NCI-H1694 treated with DMSO at 0.1 percent for 48 hours (cell line): Measurements from ENCODE around the gene THBS4.
"Not testable (repeated sequence)": the region's sequence is repeated elsewhere in the genome, so short reads cannot be mapped to it uniquely, and the experiment has no call there.

Source experiments
- DNase-seq: peaks from one replicate; lab custom pipeline; 2025; lab: John Stamatoyannopoulos, UW

The THBS4 gene

DNA sequence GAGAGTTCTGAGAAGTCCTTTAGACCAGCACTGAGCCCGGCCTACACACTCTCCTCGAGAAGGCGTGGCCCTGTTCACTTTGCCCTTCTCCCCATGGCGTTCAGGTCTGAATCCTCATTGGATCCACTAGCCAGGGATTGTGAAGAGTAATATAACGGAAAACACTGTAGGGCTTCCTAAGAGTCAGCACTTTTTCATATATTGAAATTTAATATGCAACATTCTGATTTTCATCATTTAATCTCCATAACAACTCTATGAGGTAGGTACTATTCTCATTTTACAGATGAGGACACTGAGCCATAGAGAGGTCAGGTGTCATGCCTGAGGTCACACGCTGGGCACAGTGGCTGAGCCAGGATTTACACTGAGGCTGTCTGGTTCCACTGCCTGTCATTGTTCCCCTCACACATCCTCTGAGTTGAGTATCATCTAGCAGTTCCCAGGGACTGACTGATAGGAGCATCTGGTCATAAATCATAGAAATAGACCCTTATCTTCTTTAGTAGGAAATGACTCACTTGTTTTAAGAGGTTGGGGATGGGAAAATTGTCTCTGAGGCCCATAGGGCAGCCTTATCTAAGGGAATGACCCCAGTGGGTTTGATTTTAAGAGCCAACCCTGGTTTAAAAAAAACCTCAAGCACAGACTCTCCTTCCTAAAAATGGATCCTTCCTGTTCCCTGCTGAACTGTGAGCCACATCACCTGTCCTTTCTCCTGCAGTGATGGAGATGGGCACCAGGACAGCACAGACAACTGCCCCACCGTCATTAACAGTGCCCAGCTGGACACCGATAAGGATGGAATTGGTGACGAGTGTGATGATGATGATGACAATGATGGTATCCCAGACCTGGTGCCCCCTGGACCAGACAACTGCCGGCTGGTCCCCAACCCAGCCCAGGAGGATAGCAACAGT is 41.2 kb downstream of the THBS4 start:
- no peak for DNase-seq

DNA sequence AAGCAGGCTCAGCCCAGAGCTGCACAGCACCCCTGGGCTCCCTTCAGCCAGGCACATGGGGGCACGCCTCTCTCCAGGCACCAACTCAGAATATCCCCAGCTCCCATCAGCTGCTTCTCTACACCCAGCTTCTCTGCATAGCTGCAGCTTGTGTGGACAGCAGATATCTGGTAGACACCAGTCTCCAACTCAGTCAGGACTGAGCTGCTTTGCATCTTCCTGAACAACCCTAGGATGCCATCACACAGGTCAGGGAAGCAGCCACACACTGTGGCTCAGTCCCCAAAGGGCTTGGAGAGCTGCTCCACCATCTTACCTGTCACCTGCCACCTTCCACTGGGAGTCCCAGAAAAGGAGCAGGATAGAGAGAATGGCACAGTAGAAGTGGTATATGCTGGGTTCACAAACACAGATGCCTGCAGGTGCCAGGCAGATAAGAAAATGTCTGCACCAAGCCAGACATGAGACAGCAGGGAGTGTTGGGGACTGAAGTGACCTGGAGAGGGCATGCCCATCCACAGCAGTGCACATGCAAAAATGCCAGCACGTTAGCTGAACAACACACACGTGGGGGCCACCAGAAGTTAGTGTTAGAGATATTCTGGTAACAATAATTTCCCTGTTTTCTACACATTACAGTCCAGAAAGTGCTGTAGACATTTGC is 42.0 kb downstream of the THBS4 start:
- no peak for DNase-seq

DNA sequence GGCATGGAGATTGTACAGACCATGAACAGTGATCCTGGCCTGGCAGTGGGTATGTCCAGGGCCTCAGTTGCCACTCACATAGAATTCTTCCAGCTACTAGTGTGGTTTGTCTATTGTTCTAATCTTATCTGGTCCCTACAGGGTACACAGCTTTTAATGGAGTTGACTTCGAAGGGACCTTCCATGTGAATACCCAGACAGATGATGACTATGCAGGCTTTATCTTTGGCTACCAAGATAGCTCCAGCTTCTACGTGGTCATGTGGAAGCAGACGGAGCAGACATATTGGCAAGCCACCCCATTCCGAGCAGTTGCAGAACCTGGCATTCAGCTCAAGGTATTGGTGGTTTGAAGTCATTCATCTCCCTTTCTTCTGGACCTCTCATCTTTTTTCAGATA is 43.8 kb downstream of the THBS4 start:
- DNase-seq = no peak

DNA sequence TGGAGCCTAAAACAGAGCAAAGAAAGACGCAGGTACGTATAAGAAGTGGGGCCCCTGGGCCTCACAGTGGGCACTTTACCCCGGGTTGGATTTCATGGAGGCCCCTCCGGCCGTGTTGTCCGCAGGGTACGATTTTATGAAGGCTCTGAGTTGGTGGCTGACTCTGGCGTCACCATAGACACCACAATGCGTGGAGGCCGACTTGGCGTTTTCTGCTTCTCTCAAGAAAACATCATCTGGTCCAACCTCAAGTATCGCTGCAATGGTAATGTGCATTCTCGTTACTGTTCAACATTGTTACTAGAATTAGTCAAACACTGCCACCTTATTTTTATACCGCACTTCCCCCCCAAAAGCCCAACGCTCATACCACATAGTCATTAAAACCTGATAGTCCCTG is 47.1 kb downstream of the THBS4 start:
- DNase-seq = no peak

DNA sequence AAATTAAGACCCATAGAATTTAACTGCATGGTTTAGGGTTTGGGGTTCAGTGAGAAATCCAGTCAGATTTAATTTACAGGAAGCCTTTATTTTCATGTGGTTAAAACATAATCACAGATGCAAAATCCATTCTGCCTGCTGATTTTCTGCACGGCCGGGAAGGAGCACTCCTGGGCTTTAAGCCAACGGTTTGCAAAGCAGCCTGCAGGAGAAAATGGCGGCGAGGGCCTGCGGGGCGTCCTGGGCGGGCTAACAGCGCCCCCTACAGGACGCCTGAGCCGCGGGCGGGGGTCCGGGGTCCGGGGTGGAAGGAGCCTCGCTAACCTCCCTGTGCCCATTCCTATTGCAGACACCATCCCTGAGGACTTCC is 47.6 kb downstream of the THBS4 start:
- DNase-seq = peak; percentile 80

DNA sequence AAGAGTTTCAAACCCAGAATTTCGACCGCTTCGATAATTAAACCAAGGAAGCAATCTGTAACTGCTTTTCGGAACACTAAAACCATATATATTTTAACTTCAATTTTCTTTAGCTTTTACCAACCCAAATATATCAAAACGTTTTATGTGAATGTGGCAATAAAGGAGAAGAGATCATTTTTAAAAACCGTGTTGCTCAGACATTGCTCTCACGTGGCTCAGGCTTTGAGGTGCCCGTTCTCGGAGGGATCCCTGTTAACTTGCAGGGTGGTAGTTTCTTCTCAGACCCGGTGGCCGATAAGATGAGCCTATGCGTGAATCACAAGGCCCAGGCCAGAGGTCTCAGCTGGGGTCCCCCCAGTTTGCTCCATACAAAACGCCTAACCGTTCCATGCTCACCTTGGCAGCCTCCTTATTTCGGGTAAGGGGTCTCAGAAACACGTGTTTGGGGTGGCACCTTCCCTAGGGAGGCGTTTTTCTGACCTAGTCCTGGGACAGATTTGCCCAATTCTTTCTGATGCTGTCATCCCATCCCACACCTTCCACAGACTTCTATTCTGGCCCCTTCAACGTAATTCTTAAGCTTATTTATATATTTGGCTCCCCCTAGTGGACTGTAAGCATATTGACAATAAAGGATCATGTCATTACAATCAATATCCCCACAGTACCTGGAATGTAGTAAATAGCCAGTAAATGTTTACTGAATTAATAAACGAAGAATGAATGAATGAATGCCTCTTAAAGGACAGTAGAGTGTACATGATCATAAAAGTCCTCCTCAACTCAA is 48.1 kb downstream of the THBS4 start:
- DNase-seq = peak; percentile 74

DNA sequence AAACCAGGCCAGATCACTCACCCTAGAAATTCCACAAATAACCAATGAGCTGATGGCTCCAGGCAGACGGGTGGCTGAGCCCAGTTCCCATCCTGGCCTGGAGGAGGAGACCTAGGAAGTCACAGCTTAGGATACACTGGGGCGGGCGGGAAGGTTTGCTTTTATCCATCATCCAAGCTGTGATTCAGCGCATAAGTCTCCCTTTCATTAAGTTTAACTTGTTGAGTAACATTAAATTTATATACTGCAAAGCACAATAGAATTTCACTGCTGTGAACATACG is 55.7 kb downstream of the THBS4 start:
- DNase-seq = no peak

DNA sequence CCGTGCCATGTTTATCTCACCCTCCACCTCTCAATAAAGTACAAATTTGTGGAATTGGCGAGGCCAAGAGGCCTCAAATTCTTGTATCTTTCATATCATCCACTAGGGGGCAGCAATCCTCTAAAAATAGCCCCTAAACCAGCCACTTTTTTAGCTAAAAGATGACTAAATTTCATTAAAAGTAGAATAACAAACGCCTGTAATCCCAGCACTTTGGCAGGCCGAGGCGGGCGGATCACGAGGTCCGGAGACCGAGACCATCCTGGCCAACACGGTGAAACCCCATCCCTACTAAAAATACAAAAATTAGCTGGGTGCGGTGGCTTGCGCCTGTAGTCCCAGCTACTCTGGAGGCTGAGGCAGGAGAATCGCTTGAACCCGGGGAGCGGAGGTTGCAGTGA is 56.6 kb downstream of the THBS4 start:
- peak; percentile 84 for DNase-seq

DNA sequence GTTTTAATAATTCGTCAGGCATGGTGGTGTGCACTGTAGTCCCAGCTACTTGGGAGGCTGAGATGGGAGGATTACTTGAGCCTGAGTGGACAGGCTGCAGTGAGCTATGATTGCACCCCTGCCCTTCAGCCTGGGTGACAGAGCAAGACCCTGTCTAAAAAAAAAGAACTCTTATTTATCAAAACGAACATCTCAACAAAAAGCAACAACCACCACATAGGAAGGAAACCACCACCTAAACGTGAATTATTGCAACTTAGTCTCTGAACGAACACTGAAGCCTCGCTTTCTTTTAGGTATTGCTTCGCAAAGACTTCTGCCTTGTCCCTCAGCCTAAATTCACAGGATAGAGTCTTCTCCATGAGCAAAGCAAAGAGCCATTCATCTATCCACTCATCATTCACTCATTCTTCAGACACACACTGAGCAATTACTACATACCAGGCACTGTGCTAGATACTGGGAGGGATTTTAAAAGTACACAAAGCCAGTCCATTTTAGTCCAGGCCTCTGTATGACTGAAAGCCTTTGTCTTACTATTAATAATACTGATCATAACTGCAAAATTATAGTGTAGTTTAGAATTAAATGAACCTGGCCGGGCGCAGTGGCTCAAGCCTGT is 57.4 kb downstream of the THBS4 start:
- DNase-seq = no peak

DNA sequence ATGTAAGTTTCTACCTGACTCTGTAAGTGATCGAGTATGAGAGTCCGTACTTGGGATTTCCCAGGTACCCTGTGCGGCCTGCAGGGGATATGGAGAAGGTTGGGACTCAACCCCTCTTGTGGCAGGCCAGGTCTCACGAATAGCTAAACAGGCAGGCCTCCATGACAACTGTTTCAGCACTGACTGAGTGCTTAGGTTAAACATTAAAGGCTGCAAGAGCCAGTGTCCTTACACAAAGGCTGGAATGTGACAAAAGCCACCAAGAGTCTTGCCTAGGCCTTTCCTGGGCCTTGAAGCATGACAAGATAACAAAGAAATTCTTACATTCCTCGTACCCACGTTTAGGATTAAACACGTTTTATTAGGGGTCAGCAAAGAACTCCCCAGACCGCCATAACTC is 58.6 kb downstream of the THBS4 start:
- no peak for DNase-seq

DNA sequence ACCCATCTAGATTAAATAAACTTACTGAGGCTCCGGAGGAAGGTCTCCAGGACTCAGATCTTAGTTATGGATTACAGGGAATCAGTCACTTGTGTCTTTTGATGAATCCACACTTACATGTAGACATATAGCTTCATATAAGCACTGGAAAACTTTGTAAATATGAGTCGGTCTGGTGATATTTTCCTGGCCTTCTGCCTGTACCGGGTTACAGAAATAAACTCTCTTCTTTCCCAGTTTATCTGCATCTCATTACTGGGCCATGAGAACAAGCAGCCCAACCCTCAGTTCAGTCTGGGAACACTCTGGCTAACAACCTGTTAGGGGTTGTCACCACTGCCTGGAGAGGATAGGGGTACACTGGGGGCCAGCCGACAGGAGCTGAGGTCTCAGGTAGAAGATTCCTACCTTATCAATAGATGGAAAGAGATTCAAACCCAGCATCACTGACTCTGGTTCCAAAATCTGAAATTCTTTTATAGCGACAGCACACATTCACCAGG is 59.1 kb downstream of the THBS4 start:
- no peak for DNase-seq

DNA sequence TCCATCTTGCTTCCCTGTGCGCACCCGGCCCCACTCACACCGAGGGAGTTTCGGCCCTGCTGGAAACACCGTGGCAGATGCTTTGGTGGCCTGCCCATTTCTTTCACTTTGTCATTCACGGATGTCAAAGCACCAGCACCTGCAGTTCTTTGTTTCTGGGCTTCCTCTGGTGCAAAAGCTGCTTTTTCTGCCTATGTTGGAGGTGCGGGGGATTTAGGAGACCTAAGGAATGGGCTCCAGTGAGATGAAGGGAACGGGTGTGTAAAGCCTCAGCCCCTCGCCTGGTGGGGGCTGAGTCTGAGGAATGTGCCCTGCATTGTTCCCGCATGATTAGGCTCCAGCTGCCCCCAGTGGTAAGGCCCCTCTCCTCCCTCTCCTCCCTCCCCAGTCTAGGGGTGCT is 62.3 kb downstream of the THBS4 start:
- peak; percentile 38 for DNase-seq

DNA sequence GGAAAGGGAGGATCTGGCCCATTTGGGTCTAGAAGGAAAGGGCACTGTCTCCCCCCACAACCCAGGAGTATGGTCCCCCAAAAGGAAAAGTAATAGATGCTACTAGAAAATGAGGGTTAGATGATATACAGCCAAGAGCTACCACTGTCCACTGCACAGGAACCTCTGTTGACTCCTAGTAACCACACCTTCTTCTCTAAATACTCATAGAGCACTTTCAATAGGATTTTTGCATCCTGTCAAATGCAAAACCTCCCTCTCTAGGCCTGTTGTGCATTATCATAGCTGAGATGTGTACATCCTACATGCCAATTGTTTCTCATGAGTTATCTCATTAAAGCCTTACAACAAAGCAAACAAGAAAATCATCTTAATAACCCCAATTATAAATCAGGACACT is 66.8 kb downstream of the THBS4 start:
- no peak for DNase-seq

DNA sequence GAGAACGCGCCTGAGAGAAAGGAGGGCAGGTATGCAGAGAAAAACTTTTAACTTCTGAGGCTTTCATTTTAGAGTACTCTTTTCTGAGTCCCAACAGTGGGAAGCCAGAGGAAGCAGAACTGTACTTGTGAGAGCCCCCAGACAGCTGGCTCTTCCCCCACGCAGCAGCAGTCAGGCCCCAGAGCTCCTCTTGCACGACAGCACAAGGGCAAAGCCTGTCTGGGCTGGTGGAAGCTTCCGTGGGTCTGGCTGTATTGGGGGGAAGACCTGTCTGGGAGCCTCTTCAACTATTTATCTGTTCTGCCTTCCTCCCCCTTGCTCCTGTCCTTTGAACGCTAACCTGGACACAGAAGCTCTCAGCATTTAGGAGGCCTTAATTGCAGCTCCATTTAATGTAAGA is 68.2 kb downstream of the THBS4 start:
- DNase-seq = no peak

DNA sequence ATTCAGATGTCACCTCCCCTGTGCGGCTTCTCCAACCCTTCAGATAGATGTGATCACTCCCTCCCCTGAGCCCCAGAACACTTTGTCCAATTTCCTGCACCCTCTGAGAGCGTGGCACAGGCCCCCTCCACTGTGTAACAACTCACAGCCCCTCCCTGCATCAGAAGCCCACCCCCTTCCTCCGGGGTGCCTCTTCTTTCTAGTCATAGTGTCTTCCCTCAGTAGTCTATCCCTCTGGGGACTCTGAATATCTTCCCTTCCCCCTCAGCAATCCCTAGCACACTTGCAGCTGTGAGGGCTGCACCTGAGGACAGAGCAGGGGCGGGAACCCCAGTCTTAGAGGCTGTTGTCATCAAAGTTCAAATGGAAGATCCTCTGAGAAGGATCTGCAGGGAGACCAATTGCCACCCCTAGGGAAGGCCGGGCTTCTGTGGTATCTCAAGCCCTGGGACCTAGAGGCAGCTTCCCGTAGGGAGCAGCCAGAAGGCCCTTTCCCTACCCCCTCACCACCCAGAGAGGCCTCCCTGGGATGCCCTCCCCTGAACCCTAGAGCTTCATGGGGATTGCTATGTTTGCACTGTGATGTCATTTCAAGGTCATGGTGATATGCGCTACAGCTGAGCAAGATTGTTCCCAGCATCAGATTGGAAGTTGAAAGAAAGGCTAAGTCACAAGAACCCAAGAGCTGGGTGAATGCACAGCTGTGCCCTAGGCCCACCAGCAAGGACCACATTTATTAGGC is 70.7 kb downstream of the THBS4 start:
- no peak for DNase-seq

DNA sequence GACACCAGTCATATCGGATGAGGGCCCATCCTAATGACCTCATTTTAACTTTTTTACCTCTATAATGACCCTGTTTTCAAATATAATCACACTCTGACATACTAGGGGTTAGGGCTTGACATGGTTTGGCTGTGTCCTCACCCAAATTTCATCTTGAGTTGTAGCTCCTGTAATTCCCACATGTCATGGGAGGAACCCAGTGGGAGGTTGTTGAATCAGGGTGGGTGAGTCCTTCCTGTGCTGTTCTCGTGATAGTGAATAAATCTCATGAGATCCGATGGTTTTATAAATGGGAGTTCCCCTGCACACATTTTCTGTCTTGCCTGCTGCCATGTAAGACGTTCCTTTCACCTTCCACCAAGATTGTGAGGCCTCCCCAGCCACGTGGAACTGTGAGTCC is 71.8 kb downstream of the THBS4 start:
- no peak for DNase-seq

DNA sequence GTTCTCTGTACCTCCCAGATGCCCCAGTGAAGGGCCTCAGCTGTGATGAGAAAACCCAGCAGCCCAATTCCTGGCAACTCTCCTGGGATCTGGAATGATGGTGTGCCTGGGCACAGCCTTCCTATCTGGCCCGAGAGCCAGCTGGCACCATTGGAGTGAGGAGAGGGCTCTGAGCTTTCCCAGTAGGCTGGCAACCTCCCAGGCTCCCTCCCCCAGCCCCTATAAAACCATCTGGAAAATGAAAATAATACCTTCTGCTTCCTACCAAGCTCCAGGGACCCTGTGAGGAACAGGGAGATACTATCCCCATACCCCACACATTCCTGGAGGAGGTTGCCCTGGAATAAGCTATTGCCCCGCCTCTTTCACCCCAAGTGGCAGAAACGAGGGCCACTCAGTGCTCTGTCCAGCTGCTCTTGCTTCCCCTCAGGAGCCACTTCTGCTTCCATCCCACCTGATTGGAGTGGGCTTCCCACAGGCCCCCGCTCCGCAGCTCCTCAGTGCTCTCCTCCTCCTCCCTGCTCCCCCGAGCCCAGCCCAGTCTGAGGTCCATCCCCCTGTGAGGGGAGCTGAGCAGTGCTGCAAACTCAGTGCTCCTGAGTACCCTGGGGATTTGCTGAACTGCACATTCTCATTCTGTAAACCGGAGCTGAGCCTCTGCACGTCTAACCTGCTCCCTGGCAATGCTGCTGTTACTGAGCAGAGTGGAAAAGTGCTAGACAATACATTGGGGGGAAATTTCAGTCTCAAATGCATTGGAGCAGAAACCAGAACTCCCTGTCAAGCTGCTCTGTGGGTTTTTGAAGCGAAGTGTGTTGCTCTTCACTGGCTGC is 74.7 kb downstream of the THBS4 start:
- peak; percentile 96 for DNase-seq

DNA sequence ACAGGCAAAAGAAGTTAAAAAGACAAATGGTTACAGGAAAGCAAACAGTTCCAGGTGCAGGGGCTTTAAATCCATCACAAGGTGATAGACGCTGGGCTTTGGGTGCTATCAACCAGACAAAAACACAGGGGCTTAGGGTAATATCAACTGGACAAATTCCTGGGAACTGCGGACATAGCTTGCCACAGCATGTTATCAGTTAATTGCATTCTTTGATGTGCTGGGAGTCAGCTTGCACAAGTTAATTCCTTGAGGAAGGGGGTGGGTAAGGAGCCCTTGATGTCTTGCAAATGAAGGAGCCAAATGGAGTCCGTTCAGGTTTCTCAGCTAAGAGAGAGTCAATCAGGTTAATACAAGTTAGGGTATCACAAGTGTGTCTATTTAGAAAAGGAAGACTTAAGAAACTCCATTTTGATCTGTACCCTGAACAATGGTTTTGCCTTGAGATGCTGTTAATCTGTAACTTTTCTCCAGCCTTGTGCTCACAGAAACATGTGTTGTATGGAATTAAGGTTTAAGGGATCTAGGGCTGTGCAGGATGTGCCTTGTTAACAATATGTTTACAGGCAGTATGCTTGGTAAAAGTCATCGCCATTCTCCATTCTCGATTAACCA is 76.3 kb downstream of the THBS4 start:
- not testable (repeated sequence) for DNase-seq

DNA sequence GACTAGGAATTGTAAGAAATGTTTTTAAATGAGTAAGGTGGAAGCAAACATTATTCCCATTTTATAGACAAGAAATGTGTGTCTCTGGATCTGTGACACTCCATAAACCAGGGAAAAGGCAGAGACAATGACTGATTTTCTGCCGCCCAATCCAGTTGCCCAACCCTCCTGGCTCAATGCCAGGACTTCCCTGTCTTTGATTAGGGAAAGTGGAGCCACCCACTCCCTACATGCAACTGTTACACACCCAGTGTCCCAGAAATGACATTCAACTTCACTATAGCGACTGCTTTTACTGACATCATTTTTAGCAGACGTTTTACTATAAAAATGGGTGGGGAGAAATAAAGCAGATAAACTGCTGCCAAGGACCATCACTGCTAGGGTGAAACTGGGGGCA is 79.7 kb downstream of the THBS4 start:
- no peak for DNase-seq

DNA sequence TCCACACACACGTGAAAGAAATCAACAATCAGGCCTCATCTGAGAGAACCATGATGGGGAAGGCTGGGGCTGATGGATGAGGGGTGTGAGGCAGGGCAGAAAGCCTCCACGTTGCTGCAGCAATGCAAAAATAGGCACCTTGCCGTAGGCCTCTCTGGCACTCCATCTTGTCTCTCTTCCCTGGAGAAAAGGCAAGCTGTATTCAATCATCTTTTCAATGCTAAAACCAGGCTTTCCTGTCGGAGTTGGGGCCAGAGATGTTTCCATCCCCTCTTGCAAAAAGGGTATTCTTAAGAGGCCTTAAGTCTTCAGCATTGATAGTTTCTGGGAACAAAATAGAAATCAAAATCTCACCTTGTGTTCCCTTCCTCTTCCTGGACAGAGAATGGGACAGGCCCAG is 80.9 kb downstream of the THBS4 start:
- DNase-seq = no peak
